SK-N-SH (cell line): ENCODE results near the gene INPP5A.

Source experiments
- EZH2phosphoT487 ChIP-seq: fragments of 200-600 bp; sonication (generic); IDR thresholded peaks from 2 replicates; pipeline ENCODE4 v1.6.1; 2017; ENCODE audit warnings: low read depth, mixed run types, mild to moderate bottlenecking, antibody characterized with exemption, moderate library complexity, borderline replicate concordance
- GABPA ChIP-seq: IDR thresholded peaks from 2 replicates; pipeline ENCODE4 v1.4.0; 2012; ENCODE audit warnings: low read depth, mild to moderate bottlenecking
- GATA2 ChIP-seq: sonication (generic); formaldehyde crosslinking; IDR thresholded peaks from 2 replicates; pipeline ENCODE4 v1.5.0; 2020; ENCODE audit warnings: mild to moderate bottlenecking, missing genetic modification reagents
- NRF1 ChIP-seq: IDR thresholded peaks from 2 replicates; pipeline ENCODE4 v1.6.1; 2012; ENCODE audit warnings: low read depth, mild to moderate bottlenecking, low read length
- RAD21 ChIP-seq: IDR thresholded peaks from 2 replicates; pipeline ENCODE4 v1.6.1; 2012; ENCODE audit warnings: mild to moderate bottlenecking, low read length
- TF ChIP-seq, protein P1 (sequence below): fragments of 200-600 bp; sonication (generic); IDR thresholded peaks from 2 replicates; pipeline ENCODE4 v1.6.1; 2017; ENCODE audit warnings: antibody characterized with exemption, mild to moderate bottlenecking, moderate library complexity
- TF ChIP-seq, protein P2 (sequence below): IDR thresholded peaks from 2 replicates; pipeline ENCODE4 v1.4.0; 2012; ENCODE audit warnings: low read depth, borderline replicate concordance
- TF ChIP-seq, protein P3 (sequence below): fragments of 150-350 bp; IDR thresholded peaks from 2 replicates; pipeline ENCODE4 v1.6.1; 2016; ENCODE audit warnings: mild to moderate bottlenecking, low read depth, low read length
- TF ChIP-seq, protein P4 (sequence below): IDR thresholded peaks from 2 replicates; pipeline ENCODE4 v1.6.1; 2012; ENCODE audit warnings: mild to moderate bottlenecking, low read depth, low read length, moderate library complexity

DNA sequence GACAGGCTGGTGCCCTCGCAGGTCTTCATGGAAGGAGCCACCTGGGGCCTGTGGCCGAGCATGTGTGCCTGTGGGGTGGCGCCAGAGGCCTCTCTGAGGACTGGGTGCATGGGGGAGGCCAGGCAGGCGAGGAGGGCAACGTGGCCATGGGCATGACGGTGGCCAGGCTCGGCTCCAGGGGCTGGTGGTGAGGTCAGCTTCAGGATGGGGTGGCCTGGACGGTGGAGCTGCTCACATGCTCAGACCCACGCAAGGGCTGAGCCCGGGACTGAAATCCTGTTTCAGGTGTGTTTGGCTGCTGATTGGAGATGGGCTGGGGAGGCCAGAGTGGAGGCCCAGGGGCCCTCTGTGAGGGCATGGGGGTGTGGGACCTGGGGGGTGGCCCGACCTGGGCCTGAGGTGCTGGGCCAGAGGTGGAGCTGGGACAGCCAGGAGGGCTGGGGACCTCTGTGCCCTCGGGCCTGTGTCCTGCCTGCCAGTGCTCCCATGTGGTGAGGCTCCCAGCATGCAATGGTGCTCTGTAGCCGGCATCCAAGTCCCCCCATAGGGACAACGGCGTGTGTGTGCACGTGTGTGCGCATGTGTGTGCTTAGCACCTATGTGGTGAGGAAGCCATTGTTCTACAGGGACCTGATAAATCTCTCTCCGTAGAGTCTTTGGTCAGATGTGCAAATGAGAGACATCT lies 71.1 kb downstream of the INPP5A start:
- TF ChIP-seq, protein P1, sequence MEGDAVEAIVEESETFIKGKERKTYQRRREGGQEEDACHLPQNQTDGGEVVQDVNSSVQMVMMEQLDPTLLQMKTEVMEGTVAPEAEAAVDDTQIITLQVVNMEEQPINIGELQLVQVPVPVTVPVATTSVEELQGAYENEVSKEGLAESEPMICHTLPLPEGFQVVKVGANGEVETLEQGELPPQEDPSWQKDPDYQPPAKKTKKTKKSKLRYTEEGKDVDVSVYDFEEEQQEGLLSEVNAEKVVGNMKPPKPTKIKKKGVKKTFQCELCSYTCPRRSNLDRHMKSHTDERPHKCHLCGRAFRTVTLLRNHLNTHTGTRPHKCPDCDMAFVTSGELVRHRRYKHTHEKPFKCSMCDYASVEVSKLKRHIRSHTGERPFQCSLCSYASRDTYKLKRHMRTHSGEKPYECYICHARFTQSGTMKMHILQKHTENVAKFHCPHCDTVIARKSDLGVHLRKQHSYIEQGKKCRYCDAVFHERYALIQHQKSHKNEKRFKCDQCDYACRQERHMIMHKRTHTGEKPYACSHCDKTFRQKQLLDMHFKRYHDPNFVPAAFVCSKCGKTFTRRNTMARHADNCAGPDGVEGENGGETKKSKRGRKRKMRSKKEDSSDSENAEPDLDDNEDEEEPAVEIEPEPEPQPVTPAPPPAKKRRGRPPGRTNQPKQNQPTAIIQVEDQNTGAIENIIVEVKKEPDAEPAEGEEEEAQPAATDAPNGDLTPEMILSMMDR: no peak
- TF ChIP-seq, protein P2, sequence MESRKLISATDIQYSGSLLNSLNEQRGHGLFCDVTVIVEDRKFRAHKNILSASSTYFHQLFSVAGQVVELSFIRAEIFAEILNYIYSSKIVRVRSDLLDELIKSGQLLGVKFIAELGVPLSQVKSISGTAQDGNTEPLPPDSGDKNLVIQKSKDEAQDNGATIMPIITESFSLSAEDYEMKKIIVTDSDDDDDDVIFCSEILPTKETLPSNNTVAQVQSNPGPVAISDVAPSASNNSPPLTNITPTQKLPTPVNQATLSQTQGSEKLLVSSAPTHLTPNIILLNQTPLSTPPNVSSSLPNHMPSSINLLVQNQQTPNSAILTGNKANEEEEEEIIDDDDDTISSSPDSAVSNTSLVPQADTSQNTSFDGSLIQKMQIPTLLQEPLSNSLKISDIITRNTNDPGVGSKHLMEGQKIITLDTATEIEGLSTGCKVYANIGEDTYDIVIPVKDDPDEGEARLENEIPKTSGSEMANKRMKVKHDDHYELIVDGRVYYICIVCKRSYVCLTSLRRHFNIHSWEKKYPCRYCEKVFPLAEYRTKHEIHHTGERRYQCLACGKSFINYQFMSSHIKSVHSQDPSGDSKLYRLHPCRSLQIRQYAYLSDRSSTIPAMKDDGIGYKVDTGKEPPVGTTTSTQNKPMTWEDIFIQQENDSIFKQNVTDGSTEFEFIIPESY: no peak
- TF ChIP-seq, protein P3, sequence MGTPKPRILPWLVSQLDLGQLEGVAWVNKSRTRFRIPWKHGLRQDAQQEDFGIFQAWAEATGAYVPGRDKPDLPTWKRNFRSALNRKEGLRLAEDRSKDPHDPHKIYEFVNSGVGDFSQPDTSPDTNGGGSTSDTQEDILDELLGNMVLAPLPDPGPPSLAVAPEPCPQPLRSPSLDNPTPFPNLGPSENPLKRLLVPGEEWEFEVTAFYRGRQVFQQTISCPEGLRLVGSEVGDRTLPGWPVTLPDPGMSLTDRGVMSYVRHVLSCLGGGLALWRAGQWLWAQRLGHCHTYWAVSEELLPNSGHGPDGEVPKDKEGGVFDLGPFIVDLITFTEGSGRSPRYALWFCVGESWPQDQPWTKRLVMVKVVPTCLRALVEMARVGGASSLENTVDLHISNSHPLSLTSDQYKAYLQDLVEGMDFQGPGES: no peak
- TF ChIP-seq RAD21 (no peak), GATA2 (no peak), EZH2phosphoT487 (no peak), NRF1 (no peak), GABPA (no peak)
- TF ChIP-seq, protein P4, sequence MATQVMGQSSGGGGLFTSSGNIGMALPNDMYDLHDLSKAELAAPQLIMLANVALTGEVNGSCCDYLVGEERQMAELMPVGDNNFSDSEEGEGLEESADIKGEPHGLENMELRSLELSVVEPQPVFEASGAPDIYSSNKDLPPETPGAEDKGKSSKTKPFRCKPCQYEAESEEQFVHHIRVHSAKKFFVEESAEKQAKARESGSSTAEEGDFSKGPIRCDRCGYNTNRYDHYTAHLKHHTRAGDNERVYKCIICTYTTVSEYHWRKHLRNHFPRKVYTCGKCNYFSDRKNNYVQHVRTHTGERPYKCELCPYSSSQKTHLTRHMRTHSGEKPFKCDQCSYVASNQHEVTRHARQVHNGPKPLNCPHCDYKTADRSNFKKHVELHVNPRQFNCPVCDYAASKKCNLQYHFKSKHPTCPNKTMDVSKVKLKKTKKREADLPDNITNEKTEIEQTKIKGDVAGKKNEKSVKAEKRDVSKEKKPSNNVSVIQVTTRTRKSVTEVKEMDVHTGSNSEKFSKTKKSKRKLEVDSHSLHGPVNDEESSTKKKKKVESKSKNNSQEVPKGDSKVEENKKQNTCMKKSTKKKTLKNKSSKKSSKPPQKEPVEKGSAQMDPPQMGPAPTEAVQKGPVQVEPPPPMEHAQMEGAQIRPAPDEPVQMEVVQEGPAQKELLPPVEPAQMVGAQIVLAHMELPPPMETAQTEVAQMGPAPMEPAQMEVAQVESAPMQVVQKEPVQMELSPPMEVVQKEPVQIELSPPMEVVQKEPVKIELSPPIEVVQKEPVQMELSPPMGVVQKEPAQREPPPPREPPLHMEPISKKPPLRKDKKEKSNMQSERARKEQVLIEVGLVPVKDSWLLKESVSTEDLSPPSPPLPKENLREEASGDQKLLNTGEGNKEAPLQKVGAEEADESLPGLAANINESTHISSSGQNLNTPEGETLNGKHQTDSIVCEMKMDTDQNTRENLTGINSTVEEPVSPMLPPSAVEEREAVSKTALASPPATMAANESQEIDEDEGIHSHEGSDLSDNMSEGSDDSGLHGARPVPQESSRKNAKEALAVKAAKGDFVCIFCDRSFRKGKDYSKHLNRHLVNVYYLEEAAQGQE: no peak
